Activated CD8-positive, alpha-beta T cell treated with anti-CD3 and anti-CD28 coated beads, Interleukin-2, amount 10 ng/mL, durations not matched to agents 7 days and 5 days (primary cell): ENCODE measurements around the gene SGMS1. TPM values are rescaled to one million over a fixed set of nuclear protein-coding genes. Genes with fewer than 3 reads are reported as not detected.
"Not testable (repeated sequence)": the region's sequence is repeated elsewhere in the genome, so short reads cannot be mapped to it uniquely, and the experiment has no call there.

Experiments used
- ATAC-seq: fragments of 150-1000 bp; cut with Tn5 transposase; one replicate; pipeline ENCODE4 v1.10.0; 2021; ENCODE audit warnings: moderate library complexity
- CTCF ChIA-PET: fragments of 350-600 bp; sonication (Branson Sonifier 250); formaldehyde crosslinking; loops from one replicate; lab custom pipeline; 2021; ENCODE audit warnings: antibody characterized with exemption; lab: Charles Lee
- POLR2A ChIA-PET: fragments of 350-600 bp; sonication (Branson Sonifier 250); formaldehyde crosslinking; loops from one replicate; lab custom pipeline; 2021; ENCODE audit warnings: antibody characterized with exemption; lab: Charles Lee
- DNase-seq: peaks from one replicate; pipeline ENCODE4 v3.0.0-alpha.2; 2020
- H3K27ac Mint-ChIP-seq: one replicate; pipeline ENCODE4 v1.8.0; 2021; ENCODE audit warnings: mild to moderate bottlenecking, mixed read lengths
- H3K27me3 Mint-ChIP-seq: one replicate; pipeline ENCODE4 v1.8.0; 2021; ENCODE audit warnings: low read depth, mixed read lengths
- H3K36me3 Mint-ChIP-seq: one replicate; pipeline ENCODE4 v1.8.0; 2021; ENCODE audit warnings: low read depth, mixed read lengths
- H3K4me1 Mint-ChIP-seq: one replicate; pipeline ENCODE4 v1.8.0; 2021; ENCODE audit warnings: low read depth, mixed read lengths
- H3K4me3 Mint-ChIP-seq: one replicate; pipeline ENCODE4 v1.8.0; 2021; ENCODE audit warnings: mild to moderate bottlenecking, mixed read lengths
- H3K9me3 Mint-ChIP-seq: one replicate; pipeline ENCODE4 v1.8.0; 2022; ENCODE audit warnings: mixed read lengths; ENCODE audit not compliant: insufficient read depth
- total RNA-seq, 2 experiments: library from RNA; stranded (reverse); gene quantifications; one replicate each; pipeline ENCODE4 v1.2.3, GENCODE V29; 2021

SGMS1 gene
- total RNA-seq, 2 experiments from 2014 or later = 14.2 to 16.4 TPM

- Mint-ChIP-seq H3K4me3 (no peak overlapping the region), H3K27me3 (no peaks in the 10 kb centered on the region), H3K9me3 (peaks cover 8% of the 10 kb centered on the region), H3K27ac (no peak overlapping the region), H3K4me1 (peaks cover 34% of the 10 kb centered on the region), H3K36me3 (peaks cover 15% of the 10 kb centered on the region)
- DNase-seq = no peak
- ATAC-seq = no peak
- ChIA-PET CTCF (interaction anchor here (3.5 kb wide), 1 partner anchor 10 kb away, joined by 17 read pairs; no protein-coding TSS in a partner anchor), POLR2A (interaction anchor here (1.1 kb wide), 1 partner anchor 9 kb away, joined by 3 read pairs; no protein-coding TSS in a partner anchor)
Measured at GRCh38 chr10:50498465-50498864, 125.3 kb downstream of the SGMS1 start.

- Mint-ChIP-seq H3K27ac (no peak overlapping the region), H3K36me3 (peaks cover 16% of the 10 kb centered on the region), H3K4me1 (peaks cover 27% of the 10 kb centered on the region), H3K27me3 (no peaks in the 10 kb centered on the region), H3K9me3 (peaks cover 8% of the 10 kb centered on the region), H3K4me3 (no peak overlapping the region)
- ChIA-PET POLR2A (interaction anchor here (1.1 kb wide), 1 partner anchor 10 kb away, joined by 3 read pairs; no protein-coding TSS in a partner anchor), CTCF (interaction anchor here (1.8 to 3.5 kb wide), 2 partner anchors 10 to 78 kb away, joined by 8 to 17 read pairs; no protein-coding TSS in a partner anchor)
- DNase-seq (no peak), ATAC-seq (no peak)
Measured at GRCh38 chr10:50497758-50498157, 126.0 kb downstream of the SGMS1 start.

GRCh38 chr10:50496228-50496627 lies 127.5 kb downstream of the SGMS1 start:
- DNase-seq (no peak), ATAC-seq (no peak)
- CTCF ChIA-PET = interaction anchor here (0.6 to 3.5 kb wide), 7 partner anchors 9 to 76 kb away, joined by 3 to 17 read pairs (median 4); no protein-coding TSS in a partner anchor
- POLR2A ChIA-PET = interaction anchor here (0.9 kb wide), 1 partner anchor 27 kb away, joined by 3 read pairs; no protein-coding TSS in a partner anchor
- Mint-ChIP-seq H3K4me1 (peaks cover 14% of the 10 kb centered on the region), H3K9me3 (peaks cover 8% of the 10 kb centered on the region), H3K36me3 (peaks cover 19% of the 10 kb centered on the region), H3K27me3 (no peaks in the 10 kb centered on the region), H3K27ac (no peak overlapping the region), H3K4me3 (no peak overlapping the region)

DNA sequence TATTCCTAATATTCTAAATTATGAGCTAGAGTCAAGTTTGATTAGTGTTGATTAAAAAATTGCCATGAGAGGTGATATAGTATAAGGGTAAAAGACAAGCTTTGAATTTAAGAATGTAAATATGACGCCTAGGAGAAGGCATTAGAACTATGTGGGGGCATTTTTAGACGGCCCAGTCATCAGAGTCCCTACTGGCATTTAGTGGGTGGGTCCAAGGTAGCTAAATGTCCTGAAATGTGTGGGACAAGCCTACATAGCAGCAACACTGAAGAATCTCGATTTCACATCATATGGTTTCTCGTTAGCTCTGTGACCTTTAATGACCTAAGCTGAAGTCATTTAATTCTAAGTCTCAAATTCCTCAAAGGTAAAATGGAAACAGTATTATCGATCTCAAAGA lies 133.5 kb downstream of the SGMS1 start:
- DNase-seq = no peak
- no peaks in the 10 kb centered on the region for H3K9me3 Mint-ChIP-seq
- H3K27ac Mint-ChIP-seq = no peak overlapping the region
- ChIA-PET POLR2A (interaction anchor here (1.1 kb wide), 1 partner anchor 13 kb away, joined by 3 read pairs; no protein-coding TSS in a partner anchor), CTCF (interaction anchor here (0.7 kb wide), 1 partner anchor 13 kb away, joined by 3 read pairs; no protein-coding TSS in a partner anchor)
- no peak for ATAC-seq
- no peaks in the 10 kb centered on the region for H3K4me1 Mint-ChIP-seq
- no peak overlapping the region for H3K4me3 Mint-ChIP-seq
- peaks cover 19% of the 10 kb centered on the region for H3K36me3 Mint-ChIP-seq
- H3K27me3 Mint-ChIP-seq = no peaks in the 10 kb centered on the region

DNA sequence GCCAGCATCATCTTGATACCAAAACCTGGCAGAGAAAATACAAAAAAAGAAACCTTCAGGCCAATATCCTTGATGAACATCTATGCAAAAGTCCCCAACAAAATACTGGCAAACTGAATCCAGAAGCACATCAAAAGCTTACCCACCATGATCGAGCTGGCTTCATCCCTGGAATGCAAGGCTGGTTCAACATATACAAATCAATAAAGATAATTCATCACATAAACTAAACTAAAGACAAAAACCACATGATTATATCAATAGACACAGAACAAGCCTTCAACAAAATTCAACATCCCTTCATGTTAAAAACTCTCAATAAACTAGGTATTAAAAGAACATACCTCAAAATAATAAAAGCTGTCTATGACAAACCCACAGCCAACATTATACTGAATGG lies 139.2 kb downstream of the SGMS1 start:
- H3K4me3 Mint-ChIP-seq, H3K27ac Mint-ChIP-seq, H3K27me3 Mint-ChIP-seq, DNase-seq, H3K4me1 Mint-ChIP-seq, POLR2A ChIA-PET, ATAC-seq, H3K9me3 Mint-ChIP-seq: not testable (repeated sequence)
- CTCF ChIA-PET = interaction anchor here (1.5 kb wide), 1 partner anchor 14 kb away, joined by 3 read pairs; no protein-coding TSS in a partner anchor
- H3K36me3 Mint-ChIP-seq = peaks cover 37% of the 10 kb centered on the region

DNA sequence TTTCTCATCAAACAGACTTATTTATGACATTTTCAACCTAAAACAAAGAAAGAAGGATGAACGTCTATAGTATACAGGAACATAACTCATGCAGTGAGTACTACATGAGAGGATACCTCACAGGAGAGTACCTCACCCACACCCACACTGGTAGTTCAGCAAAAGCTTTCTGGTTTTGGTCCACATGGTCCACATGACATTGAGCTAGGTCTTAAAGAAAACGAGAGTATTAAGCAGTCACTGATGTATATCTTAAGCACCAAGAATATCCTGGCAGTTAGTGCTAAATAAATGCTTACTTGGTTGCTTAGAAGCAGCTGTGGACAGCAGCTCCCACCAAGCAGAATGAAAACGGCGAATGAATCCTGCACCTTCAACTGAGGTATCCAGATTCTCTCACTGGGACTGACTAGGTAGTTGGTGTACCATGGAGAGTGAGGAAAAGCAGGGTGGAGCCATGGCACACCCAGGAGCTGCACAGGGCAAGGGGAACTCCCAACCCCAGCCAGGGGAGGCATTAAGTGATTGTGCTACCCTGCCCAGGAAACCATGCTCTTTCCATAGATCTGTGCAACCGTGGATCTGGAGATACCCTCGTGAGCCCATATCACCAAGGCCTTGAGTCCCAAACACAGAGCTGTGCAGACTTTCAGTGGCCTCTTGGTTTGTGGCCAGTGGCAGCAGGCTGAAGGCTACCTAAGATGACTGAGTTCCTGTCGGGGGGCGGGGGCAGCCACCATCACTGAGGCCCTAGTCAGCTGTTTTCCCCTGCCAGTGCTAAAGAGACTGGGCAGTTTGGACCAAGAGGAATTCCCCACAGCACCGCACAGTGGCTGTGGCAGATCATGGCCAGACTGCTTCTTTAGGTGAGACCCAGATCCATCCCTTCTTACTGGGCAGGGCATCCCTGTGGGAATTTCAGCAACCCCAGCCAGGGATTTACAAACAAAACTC lies 143.4 kb downstream of the SGMS1 start:
- POLR2A ChIA-PET = no interaction called here
- H3K27me3 Mint-ChIP-seq = no peaks in the 10 kb centered on the region
- peaks cover 22% of the 10 kb centered on the region for H3K9me3 Mint-ChIP-seq
- DNase-seq (no peak), ATAC-seq (no peak)
- no peak overlapping the region for H3K4me3 Mint-ChIP-seq
- H3K27ac Mint-ChIP-seq = no peak overlapping the region
- H3K4me1 Mint-ChIP-seq = no peaks in the 10 kb centered on the region
- CTCF ChIA-PET = no interaction called here
- H3K36me3 Mint-ChIP-seq = peaks cover 54% of the 10 kb centered on the region

- no peaks in the 10 kb centered on the region for H3K27me3 Mint-ChIP-seq
- no peak overlapping the region for H3K4me3 Mint-ChIP-seq
Measured at GRCh38 chr10:50477287-50478203, 146.2 kb downstream of the SGMS1 start.

GRCh38 chr10:50473756-50474155 lies 150.0 kb downstream of the SGMS1 start:
- ChIA-PET POLR2A (interaction anchor here (0.7 kb wide), 1 partner anchor 47 kb away, joined by 3 read pairs; no protein-coding TSS in a partner anchor), CTCF (no interaction called here)
- Mint-ChIP-seq H3K4me3 (no peak overlapping the region), H3K4me1 (peaks cover 28% of the 10 kb centered on the region), H3K27ac (no peak overlapping the region), H3K27me3 (no peaks in the 10 kb centered on the region), H3K36me3 (peaks cover 19% of the 10 kb centered on the region), H3K9me3 (peaks cover 12% of the 10 kb centered on the region)
- ATAC-seq (no peak), DNase-seq (no peak)

More at GRCh38 chr10:50477287-50478203, 146.2 kb downstream of the SGMS1 start:
- Mint-ChIP-seq H3K9me3 (peaks cover 15% of the 10 kb centered on the region), H3K27ac (no peak overlapping the region), H3K36me3 (peaks cover 31% of the 10 kb centered on the region), H3K4me1 (no peaks in the 10 kb centered on the region)
- POLR2A ChIA-PET = no interaction called here
- CTCF ChIA-PET = interaction anchor here (1.1 to 1.4 kb wide), 2 partner anchors 11 to 25 kb away, joined by 3 to 4 read pairs; no protein-coding TSS in a partner anchor
- ATAC-seq (no peak), DNase-seq (no peak)

DNA sequence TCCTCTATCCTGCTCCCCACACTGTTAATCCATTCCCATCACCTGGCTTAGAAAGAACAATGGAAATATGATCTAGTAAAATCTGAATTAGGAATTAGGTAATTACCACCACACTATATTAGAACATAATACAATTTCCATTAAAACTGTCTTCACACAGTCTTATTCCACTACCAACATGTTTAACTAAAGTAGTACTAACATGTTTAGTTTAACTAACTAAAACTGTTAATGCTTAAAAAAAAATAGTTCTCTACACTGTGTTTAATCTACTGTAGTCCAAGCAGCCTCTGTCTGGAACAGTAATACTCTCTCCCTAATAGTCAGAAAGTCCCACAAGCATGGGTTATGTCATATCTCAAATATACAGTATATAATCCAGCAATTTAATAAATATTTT lies 150.8 kb downstream of the SGMS1 start:
- no peak overlapping the region for H3K4me3 Mint-ChIP-seq
- peaks cover 3% of the 10 kb centered on the region for H3K9me3 Mint-ChIP-seq
- ATAC-seq (no peak), DNase-seq (no peak)
- H3K27me3 Mint-ChIP-seq = no peaks in the 10 kb centered on the region
- ChIA-PET CTCF (no interaction called here), POLR2A (interaction anchor here (0.7 kb wide), 1 partner anchor 46 kb away, joined by 3 read pairs; no protein-coding TSS in a partner anchor)
- peaks cover 16% of the 10 kb centered on the region for H3K36me3 Mint-ChIP-seq
- H3K4me1 Mint-ChIP-seq = peaks cover 36% of the 10 kb centered on the region
- H3K27ac Mint-ChIP-seq = no peak overlapping the region

DNA sequence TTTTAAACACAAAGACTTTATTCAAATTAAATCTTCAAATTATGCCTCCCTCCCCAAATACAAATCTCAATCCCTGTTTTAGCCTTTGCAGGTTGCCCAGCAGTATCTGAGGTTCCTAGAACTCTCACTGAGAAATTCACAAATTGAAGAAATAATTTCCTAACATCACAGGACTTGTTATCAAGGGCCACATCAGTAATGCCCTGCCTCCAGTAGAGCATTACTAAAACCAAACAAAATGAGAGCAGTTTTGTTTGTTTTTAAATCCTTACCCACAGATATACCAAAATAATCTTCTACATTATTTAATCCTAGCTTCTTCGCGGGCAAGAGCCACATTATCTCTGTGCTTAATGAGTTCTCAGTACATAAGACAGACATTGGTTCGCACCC lies 152.2 kb downstream of the SGMS1 start:
- ATAC-seq = no peak
- peaks cover 7% of the 10 kb centered on the region for H3K36me3 Mint-ChIP-seq
- no peak overlapping the region for H3K4me3 Mint-ChIP-seq
- CTCF ChIA-PET = interaction anchor here (0.7 kb wide), 1 partner anchor 50 kb away, joined by 3 read pairs; no protein-coding TSS in a partner anchor
- POLR2A ChIA-PET = no interaction called here
- H3K4me1 Mint-ChIP-seq = peaks cover 45% of the 10 kb centered on the region
- no peak overlapping the region for H3K27ac Mint-ChIP-seq
- no peak for DNase-seq
- no peaks in the 10 kb centered on the region for H3K9me3 Mint-ChIP-seq
- no peaks in the 10 kb centered on the region for H3K27me3 Mint-ChIP-seq
